GM19468 (cell line): Measurements from ENCODE around the gene ARHGAP20.

Source experiments
- ATAC-seq: cut with Tn5 transposase; IDR thresholded peaks from one replicate; pipeline ENCODE4 v1.9.1; 2021; ENCODE audit warnings: mild to moderate bottlenecking, moderate library complexity, moderate number of reproducible peaks; ENCODE audit not compliant: unreplicated experiment; ENCODE audit errors: extremely low read depth

The ARHGAP20 gene

GRCh38 chr11:110724358-110724757, 12.1 kb upstream of the ARHGAP20 start:
- no peak for ATAC-seq

- ATAC-seq, result no peak
These were observed 8.4 kb upstream of the ARHGAP20 start for GRCh38 chr11:110720431-110721275.

DNA sequence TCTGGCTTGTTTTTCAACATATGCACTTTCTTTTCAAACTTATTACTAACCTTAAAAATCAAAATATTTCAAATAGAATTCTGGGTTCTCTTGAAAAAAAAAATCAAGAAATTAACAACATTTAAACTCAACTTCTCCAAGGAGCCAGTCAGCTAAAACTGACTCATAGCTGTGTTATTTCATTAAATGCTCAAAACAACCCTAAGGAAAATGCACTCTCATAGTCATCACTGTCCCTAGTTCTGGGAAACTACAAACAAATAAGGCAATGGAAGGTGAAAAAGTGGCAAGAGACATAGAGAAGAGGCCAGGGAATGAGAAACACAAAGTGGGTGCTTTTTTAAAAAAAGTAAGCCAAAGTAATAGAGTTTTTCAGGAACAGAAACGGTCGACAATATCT, 4.1 kb upstream of the ARHGAP20 start:
- no peak for ATAC-seq

DNA sequence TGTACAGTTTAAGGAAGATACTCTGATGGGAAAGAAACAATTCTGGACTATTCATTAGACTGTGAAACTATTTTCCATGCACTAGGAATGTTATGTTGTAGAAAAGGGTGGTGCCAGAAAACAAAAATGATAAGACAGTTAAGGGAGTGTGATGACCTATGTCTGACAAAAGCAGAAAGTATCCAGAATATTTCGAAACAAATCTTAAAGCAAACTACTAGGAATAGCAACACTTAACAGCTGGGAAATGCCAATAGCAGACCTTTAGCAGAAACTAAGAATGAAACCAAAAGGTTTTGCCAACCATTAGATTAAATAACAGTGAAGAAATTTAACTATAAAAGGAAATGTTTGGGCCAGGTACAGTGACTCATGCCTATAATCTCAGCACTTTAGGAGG, 3.3 kb upstream of the ARHGAP20 start:
- no peak for ATAC-seq

DNA sequence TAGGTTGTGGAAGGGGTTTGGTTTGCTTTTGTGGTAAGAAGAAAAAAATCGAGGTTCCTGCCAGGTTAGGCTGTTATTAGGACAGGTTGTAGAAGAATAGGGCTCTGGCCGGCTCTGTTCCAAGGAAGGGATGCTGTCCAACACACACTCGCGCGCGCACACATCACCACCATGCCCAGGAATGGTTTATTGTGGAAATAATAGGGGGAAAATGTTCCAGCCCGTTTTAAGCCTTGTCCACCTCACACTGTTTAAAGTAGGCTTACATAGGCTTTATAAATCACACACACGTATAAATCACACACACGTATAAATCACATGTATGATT, 1.2 kb upstream of the ARHGAP20 start:
- ATAC-seq, result no peak

DNA sequence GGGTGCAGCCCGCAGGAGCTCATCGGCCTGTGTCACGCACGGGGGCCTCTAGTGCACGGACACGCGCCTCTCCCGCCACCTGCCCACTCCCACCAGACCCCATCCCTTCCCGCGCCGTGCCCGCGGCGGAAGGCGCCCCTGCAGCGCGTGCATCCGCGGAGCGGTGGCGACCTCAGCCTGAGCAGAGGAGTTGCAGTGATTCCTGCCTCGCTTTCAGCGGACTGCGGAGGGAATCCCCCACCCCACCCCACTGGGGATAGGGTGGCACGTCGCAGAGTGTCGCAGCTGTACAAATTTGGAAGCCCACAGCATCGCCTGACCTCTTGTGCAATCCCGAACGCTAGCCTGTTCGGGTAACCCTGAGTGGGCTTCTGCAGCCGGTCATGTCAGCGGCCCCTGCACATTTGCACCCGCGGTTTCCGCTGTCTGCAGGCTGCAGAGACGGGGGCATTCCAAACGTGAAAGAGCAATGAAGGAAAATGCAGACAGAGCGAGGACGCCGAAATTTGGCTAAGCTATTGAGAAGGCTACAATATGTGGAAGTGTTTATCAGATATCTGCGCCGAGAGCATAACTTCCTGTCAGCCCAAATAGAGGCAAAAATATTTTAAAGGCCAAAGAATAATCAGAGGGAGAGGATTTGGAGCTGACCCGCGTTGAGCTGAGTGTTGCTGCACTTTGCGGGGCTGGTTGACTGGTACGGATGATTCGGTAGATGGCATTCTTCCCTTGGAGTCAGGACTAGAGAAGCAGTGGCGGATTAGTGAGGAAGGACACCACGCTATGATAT, 617 bp upstream of the ARHGAP20 start:
- ATAC-seq, result peak; percentile 5

DNA sequence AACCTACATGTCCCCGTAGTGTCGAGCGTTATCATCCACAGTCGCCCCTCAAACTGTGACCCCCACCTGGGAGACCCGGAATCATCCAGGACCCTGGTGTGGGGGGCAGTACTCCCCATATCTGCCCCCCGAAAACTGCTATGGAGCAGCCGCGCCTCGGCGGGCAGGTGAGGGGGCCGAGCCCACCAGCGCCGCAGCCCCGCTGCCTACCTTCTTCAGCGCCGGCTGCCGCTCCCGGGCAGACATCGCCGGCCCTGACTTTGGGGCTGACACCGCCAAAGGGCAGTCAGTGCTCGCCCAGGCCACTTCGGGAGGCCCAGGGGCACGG, 825 bp downstream of the ARHGAP20 start:
- ATAC-seq, result no peak

DNA sequence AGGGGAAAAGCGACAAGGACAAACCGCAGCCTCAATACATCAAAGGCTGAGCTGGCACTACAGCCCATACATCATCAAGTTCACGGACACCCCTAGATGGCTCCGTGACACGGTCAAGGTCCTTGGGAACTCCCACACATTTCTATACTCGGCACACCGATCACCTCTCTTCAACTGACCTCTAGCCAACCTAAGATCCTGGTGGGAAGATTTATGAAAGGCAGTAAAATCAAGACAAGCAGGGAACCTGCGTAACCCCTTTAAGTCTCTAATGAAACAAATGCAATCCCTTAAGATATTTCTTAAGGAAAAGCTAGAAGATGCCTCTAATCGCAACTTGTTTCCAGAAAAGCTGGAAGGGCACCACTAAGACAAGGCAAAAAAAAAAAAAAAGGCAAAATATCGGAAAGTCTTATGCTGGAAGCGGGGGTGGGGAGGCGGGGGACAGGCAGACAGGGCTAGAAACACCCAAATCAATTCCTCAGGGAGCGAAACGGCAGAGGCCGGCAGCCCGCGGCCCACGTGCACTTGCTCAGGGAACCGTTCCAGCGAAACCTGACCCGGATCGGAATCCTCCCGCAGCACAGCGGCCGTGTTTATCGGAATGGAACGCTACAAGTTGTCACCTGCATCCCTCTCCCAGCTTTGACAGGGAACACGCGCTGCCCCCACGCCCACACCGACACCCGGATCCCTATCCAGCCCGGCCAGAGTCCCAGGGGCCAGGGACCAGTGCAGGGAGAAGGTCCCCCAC, 1.4 kb downstream of the ARHGAP20 start:
- no peak for ATAC-seq

GRCh38 chr11:110704210-110704864, 7.9 kb downstream of the ARHGAP20 start:
- ATAC-seq, result no peak

DNA sequence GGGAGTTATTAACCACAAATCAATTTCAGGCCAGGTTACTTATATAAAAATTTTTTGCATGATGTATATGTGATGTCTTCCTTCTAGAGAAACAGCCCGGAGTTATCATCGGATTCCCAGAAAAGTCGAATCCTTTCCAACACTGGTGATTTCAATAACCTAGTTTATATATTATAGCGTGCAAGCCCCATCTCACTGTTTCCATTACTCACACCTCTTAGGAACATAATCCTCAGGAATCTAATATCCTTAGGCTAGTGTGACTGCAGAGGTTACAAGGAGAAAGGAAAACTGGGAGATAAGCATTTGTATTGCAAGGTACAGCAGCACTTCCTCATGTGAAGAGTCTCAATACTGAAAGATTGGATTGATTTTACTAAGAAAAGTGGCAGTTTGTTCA, 20.3 kb downstream of the ARHGAP20 start:
- ATAC-seq, result no peak

GRCh38 chr11:110689306-110689705, 22.9 kb downstream of the ARHGAP20 start:
- no peak for ATAC-seq

DNA sequence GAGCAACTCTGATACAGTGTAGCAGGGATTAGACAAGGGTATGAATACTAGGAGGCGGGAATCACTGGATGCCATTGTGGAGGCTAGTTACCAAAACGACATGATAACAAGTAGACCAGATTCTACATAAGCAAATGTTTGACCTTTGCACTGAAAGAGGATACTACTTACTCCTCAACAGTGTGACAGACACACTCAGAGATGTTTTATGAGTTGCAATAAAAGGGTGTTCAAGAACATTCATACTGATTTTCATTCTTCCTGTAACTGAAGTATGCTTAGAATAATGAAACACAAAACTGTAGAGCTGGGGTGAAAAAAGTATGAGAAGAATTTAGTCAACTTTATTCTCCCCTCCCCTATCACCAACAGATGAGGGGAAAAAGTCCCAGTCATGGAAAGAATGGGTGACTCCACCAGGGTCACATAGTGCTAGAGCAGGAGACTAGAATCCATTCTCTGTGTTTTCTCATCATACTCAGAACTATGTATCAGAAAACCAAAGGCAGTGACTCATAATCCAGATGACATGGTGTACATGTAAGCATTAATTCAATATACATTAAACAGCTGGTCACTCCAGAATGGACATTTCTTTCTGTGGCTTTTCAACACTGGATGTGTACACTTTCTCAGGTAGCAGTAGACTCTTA, 32.8 kb downstream of the ARHGAP20 start:
- no peak for ATAC-seq

- no peak for ATAC-seq
These were observed 36.7 kb downstream of the ARHGAP20 start for GRCh38 chr11:110675548-110675947.

GRCh38 chr11:110665689-110666465, 46.4 kb downstream of the ARHGAP20 start:
- no peak for ATAC-seq

- ATAC-seq, result no peak
These were observed 56.3 kb downstream of the ARHGAP20 start for GRCh38 chr11:110655967-110656366.

DNA sequence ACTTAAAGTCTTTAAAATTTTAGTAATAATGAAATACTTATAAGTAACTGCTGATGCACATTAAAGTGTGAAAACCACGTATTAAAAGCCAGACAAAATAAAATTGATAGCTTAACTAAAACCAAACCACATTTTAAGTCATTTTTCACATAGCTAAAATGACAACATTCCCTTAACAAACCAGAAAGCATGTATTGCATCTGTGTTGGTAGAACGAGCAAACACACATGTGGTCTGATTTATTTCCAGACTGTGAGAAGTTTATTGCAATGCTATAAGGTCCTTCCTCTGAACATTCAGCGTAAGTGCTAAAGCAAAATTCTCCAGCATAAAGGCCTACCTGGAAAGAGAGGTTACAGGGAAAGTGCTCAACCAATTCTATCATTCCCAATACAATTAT, 57.8 kb downstream of the ARHGAP20 start:
- no peak for ATAC-seq

DNA sequence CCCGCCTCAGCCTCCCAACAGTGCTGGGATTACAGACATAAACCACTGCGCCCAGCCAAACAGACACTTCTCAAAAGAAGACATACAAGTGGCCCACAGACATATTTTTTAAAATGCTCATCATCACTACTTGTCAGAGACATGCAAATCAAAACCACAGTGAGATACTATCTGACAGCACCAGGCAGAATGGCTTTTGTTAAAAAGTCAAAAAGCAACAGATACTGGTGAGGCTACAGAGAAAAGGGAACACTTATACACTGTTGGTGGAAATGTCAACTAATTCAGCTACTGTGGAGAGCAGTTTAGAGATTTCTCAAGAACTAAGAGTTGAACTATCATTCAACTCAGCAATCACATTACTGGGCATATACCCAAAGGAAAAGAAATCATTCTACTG, 67.0 kb downstream of the ARHGAP20 start:
- ATAC-seq, result no peak

GRCh38 chr11:110634370-110634769, 77.9 kb downstream of the ARHGAP20 start:
- ATAC-seq, result no peak

DNA sequence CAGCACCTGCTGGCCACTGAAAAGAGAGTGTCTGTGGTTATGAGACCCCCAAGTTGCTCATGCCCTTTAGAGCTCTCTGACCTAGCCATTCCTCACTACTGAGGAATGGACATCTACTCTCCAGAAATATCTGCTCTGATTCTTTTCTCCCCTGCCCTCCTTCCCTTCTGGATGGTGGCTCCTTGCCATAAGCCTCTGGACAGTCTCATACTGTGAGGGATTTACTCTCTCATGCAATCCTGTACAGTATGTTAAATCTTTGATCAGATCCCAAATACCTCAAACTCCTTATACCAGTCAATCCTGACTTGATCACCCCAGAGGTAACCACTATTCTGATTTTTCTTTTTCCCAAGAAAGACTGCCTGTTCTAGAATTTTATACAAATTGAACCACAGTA, 80.7 kb downstream of the ARHGAP20 start:
- ATAC-seq, result no peak
